HG02938 (cell line): ENCODE data around the gene CFAP46.
"Not testable (repeated sequence)": the region's sequence is repeated elsewhere in the genome, so short reads cannot be mapped to it uniquely, and the experiment has no call there.

ENCODE experiments used
- ATAC-seq: cut with Tn5 transposase; IDR thresholded peaks from one replicate; pipeline ENCODE4 v1.9.1; 2021; ENCODE audit warnings: mild to moderate bottlenecking, moderate library complexity; ENCODE audit not compliant: unreplicated experiment

The CFAP46 gene

DNA sequence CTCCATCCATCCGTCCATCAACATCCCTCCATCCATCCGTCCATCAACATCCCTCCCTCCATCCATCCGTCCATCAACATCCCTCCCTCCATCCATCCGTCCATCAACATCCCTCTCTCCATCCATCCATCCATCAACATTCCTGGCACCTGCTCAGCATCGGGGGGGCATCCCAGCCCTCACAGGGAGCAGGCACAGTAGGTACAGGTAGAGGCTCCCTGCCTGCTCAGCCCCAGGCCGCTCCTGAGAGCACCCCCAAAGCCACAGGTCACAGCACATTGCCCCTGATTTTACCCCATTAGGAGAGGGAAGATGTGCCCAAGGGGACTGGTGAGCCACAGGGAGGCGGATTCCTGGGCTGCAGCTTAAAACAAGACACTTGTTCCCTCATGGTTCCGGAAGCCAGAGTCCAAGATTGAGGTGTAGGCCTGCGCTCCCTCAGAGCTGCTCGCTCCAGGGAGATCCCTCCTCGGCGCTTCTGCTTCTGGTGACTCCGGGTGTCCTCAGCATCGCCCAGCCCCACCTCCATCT is 21.1 kb upstream of the CFAP46 start:
- no peak for ATAC-seq

DNA sequence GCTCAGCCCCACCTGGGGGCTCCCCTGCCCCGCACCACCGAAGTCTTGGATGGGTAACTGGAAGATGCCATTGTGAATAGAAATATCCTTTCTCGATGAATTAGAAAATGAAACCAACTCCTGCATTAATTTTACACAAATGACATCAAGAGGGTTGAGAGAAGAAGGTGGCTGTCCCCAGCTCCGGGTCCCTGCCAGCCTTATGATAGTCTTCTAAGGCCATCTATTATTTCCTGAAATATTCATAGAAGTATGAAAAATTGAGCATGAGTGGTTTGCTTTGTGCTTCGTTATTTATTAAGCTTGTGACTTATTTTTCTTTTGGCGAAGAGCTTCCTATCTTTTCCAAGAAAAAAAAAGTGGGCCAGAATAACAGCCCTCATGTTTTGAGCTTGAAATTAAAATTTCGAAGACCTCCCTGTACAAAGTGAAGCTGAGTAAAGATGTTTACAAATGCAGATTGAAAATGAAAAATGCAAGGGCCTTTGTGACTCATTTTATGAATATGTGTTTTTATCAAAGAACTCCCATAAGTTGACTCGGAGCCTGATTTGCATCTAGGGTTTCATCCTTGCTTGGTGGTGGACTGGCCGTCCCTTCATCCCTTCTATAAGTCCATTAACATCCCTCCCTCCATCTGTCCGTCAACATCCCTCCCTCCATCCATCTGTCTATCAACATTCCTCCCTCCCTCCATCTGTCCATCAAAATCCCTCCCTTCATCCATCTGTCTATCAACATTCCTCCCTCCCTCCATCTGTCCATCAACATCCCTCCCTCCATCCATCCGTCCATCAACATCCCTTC is 20.5 kb upstream of the CFAP46 start:
- ATAC-seq, result peak; percentile 56

DNA sequence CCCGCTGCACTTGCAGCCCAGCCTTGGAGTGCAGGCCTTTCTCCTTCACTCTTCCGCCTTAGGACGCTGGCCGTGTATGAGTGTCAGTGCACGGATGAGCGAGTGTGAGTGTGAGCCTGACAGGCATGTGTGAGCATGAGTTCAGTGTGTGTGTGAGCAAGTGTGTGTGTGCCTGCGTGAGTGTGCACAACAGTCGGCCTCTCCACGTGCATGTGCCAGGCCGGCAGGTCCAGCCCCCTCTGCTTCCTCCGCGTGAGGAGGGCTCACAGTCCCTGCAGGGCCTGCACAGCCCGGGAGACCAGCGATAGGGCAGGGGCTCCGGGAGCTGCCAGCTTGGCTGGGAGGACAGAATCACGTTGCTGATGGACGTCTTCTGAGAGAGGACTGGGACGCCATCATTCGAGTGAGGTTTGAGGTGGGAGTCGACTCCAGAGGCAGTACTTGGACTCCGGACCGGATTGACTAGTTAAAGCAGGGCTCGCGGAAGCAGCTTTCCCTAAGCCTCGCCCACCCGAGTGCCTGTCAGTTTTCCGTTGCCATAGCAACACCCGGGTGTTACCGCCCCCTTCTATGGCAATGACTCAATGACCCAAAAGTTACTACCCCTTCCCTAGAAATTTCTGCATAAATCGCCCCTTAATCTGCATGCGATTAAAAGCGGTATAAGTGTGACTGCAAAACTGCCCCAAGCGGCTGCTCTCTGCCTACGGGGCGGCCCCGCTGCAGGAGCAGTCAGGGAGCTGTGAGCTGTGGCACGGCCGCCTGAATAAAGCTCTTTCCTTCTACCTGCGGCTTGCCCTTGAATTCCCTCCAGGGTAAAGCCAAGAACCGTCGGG is 19.6 kb upstream of the CFAP46 start:
- ATAC-seq, result peak; percentile 60

DNA sequence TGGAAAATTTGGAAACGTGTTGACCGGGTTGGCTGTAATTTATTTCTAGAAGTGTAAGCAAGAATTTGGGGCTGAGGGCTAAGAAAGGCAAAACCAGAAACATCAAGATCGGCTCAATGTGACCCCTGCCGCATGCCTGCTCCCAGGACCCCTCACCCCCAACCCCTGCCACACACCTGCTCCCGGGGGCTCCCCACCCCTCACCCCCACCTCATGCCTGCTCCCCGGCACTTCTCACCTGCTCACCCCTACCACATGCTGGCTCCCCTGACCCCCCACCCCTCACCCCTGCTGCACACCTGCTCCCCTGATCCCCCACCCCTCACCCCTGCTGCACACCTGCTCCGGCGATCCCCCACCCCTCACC is 19.0 kb upstream of the CFAP46 start:
- ATAC-seq, result no peak

DNA sequence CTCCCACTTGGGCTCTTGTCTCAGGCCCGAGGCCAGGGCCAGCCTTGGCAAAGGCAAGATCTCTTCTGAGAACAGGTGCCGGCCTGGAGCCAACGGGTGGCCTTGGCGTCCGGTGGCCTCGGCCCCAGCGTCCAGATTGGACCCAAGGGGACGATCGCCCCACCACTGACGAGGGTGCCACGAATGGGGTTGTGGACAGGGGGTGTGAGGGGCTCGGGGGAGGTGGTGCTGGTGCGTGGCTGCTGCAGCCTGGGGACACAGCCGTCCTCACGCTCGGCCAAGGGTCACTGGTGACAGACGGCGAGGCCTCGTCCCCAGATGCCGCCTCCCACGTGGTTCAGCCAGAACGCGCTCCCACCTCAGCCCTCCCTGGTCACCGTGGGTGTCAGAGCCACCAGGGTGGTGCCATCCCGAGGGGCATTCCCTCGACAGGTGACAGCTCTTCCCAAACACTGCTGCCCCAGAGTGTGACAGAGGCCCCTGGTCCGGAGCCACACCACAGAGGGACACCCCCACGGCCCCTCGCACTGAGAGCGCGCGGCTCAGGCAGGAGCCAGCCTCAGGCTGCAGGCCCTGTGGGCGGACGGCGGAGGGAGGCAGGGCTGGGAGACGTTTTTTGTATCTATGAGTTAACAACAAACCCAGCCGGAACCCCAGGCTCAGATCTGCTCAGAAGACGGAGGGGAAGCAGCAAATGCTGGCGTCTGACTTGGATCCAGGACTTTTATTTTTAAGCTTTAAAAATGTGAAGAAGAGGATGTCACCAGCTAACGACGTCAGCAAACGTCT is 18.5 kb upstream of the CFAP46 start:
- no peak for ATAC-seq

DNA sequence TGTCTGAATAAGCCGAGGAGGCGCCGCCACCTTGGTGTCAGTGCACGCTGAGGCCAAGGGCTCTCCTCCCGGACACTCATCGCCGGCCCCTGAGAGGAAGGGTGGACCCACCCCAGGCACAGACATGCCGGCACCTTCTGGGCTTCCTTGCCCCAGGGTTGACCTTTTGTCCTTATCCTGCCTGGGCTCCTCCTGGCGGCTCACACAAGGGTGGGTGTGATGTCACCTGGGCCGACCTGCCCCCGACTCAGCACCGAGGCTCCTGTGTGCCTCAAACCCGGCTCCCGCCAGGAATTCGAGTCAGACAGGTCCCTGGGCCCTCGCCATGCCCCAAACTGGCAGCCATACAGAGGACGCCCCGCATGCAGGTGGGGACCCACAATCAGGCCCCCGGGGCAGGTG is 17.7 kb upstream of the CFAP46 start:
- ATAC-seq, result no peak

DNA sequence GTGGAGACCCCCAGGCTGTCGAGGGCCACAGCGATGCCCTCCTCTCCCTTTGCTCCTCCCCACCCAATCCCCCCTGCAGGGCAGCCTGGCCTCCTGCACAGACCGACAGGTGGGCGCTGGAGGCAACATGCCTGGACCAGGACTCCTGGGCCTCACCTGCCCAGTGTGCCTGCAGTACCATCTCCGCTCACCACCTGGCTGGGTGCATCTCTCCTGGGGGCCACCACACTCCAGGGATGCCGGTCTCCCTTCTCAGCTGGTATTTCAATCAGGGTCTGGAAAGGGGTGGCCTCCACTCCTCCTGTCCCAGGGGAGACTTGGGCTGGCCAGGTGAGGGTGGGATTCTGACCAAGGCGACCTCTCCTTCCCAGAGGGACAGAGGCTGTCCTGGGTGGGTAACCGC is 17.2 kb upstream of the CFAP46 start:
- ATAC-seq, result no peak

DNA sequence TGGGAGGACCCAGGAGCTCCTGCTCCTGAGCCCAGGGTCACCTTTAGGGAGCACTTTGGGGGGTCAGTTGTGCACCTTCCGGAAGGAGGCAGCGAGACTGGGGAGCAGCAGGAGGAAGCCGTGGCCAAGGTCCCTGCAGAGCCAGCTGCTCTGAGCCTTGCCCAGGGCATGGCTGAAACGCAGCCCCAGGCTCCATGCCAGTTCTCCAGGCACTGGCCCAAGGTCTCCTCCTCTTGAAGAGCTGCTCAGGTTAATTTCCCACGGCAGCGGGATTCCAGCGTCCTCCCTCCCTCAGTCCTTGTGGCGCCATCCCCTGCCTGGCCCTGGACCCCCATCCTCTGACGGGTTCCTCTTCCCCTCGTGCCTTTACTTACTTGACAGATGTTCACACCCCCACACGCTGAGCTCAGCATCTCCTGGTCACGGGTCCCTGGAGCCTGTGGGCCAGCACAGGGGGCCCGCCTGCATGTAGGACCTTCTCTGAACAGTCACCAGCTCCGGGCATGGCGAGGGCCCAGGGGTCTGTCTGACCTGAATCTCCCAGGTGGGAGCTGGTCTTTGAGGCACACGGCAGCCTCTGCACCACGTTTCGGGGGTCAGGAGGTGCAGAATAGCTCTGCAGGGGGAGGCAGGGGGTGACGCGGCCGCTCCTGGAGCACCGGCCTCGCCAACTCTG is 16.7 kb upstream of the CFAP46 start:
- ATAC-seq, result no peak

DNA sequence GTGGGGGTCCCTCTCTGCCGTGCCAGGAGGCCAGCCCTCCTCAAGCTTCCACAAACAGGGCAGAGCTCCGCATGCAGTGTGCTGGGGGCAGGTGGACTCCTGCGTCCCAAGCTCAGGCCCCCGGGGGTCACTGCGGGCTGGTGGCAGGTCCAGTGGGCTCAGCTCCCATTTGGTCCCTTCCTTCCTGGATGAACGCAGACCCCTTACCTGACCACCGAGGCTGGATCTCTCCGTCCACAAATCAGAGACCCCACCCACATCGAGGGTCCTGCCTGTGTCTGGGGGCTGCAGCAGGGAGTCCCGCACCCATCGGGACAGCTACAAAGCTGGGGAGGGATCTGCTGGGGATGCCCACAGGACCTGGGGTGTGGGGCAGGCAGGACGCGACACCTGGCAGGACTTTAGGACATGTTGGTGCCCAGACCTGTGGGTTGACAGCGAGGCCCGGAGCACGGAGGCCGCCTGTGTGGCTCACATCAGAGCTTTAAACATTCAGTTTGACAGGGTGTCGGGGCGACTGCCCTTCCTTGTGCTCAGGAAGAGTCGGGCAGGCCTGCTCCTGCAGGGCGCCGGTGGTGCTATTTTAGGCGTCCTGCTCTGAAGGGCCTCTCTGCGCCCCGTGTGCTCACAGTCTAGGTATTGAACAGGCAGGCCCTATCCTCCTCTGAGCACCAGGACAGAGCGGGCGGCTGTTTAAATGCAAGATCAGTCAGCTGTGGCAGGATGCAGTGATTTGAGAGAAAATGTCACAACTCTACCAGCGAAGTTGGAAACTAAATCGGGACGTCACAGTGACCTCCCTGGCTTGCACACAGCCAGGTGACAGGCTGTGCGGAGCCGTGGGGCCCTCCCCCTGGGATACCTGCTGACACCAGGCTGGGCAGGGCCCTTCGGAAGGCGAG is 15.9 kb upstream of the CFAP46 start:
- ATAC-seq, result no peak

DNA sequence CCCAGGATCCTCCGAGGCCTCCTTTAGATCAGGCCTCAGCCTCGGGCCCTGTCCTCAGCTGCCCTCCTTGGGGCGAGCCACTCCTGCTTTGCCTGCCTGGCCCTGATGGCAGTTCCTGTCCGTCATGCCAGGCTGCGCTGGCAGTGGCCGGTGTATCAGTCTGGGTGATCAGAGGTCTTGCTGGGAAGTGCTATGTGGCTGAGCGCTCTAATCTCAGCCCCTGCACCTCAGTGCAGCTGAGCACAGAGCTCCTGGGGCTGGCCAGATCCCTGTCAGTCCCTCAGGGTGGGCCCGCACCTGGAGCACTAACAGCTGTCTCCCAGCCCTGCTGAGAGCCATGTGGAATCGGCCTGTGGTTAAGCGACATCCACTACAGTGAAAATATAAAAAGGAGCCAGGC is 14.8 kb upstream of the CFAP46 start:
- no peak for ATAC-seq

DNA sequence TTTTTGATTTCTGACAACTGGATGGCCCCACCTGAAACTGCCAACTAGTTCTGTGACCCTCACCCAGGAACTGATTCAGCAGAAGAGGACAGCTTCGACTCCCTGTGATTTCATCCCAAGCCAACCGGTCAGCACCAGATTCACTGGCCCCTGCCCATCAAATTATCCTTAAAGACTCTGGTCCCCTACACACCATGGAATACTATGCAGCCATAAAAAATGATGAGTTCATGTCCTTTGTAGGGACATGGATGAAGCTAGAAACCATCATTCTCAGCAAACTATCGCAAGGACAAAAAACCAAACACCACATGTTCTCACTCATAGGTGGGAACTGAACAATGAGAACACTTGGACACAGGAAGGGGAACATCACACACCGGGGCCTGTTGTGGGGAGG is 13.9 kb upstream of the CFAP46 start:
- ATAC-seq, result not testable (repeated sequence)

DNA sequence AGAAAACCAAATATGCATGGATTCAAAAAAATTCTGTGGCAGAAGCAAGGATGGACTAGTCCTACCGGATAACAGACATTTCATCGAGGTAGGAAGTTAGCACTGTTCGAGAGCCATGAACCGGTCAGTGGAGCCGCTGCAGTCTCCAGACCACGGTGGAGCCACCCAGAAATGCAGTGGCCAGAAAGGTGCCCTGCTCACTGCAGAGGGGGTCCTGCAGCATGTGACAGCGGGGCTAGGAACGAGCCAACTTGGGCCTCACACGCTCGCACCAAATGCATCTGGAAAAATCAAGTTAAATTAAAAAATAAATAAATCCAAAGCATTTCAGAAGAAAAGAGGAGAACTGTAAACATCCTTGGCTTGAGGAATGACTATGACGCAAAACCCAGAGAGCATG is 13.1 kb upstream of the CFAP46 start:
- no peak for ATAC-seq

DNA sequence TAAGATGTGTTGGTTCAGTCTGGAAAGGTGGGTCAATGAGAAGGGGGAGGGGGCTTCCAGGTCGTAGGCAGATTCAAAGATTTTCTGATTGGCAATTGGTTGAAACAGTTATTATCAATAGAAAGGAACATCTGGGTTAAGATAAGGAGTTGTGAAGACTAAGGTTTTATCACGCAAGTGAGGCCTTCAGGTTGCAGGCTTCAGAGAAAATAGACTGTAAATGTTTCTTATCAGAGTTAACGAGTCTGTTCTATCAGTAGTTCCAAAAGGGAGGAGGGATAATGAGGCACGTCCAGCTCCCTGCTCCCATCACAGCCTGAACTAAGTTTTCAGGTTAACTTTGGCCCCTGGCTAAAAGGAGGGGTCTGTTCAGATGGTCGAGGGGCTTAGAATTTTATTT is 11.1 kb upstream of the CFAP46 start:
- no peak for ATAC-seq

DNA sequence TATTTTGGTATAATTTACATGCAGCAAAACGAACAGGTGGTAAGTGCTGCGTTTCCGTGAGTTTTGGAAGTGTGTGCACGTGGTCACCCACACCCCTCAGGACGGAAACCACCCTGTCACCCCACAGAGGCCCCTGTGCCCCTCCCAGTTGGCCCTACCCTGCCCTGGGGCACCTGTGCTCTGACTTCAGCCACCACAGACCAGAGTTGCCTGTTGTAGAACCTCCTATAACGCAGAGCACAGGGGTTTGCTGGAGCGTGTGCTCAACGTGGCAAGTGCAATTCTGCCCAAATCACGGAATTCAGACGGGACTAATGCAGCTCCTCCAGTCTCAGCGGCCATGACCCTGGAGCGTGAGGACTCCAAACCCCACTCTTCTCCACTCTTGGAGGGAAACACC is 9.6 kb upstream of the CFAP46 start:
- no peak for ATAC-seq

DNA sequence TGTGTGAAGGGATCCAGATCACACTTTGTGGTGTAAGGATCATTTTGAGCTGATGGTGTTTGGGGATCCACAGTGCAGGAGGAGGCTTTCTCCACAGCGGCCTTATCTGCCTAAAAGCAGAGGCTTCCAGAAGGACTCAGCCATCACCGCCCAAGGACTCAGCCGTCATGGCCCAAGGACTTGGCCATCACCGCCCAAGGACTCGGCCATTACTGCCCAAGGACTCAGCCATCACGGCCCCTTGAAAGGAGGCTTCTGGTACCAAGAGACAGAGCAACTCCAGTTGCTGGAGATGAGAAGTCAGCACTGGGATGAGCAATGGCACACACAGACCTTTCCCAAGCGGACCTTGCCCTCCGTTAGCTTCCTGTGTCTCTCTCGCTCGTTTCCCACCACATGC is 6.0 kb upstream of the CFAP46 start:
- ATAC-seq, result no peak

DNA sequence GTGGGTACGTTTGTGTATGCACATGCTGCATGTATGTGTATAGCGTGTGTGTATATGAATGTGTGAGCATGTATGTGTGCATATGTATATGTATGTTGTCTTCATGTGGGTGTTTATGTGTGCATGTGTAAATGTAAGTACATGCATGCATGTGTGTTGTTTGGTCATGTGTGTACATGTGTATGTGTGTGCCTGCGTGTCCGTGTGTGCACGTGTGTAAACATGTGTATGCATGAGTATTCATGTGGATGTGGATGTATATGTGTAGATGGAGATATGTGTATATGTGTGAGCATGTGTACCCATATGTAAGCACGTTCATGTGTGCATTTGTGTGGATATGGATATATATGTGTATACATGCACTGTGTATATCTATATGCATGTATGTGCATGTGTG is 5.5 kb upstream of the CFAP46 start:
- ATAC-seq, result no peak

DNA sequence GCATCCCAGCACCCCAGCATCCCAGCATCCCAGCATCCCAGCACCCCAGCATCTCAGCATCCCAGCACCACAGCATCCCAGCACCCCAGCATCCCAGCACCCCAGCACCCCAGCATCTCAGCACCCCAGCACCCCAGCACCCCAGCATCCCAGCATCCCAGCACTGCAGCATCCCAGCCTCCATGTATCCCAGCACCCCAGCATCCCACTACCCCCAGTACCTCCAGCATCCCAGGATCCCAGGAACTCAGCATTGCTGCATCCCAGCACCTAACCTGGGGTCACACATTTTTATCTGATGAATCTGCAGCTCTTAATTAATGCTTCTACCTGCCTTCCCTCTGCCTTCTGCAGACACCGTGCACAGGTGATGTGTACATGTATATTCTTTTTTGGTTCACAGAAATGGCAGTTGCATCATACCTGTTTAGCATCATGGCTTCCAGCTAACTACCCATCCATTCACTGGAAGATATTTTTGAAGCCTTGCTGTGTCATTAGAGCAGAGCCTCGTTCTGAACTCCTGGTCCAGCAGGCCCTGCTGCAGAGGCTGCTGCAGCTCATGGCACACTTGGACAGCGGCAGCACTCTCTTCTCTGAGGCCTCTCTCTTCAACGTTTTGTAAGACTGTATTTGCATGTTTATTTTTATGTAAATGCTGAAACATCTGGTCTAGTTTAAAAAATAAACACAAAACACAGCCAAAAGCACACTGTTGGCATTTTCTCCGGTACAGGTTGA is 4.6 kb upstream of the CFAP46 start:
- no peak for ATAC-seq

DNA sequence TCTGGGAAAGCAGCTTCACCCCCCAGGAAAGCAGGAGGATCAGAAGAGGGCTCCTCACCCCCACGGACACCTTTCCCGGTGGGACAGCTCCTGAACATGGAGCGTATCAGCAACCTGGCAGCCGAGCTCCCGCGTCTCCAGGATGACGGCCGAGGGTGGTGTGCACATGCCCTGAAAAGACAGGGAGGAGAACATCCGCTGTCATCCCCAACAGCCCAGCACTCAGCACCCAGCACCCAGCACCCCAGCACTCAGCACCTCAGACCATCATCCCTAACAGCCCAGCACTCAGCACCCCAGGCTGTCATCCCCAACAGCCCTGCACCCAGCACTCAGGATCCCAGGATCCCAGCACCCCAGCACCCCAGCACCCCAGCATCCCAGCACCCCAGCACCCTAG is 3.9 kb upstream of the CFAP46 start:
- ATAC-seq, result no peak

DNA sequence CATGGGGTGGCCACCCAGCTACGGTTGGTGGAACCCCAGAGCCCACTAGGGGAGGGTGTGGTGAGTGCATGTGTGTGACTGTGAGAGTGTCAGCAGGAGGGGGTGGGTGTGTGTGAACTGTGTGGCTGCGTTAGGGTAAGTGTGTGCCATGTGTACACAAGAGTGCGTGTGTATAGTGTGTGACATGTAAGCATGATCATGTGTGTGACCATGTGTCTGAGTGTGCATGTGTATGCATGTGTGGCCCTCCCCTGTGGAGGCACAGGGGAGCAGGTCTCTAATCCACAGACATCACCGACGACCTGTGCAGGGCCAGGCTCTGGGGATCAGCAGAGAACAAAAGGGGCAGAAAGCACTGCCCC is 3.5 kb upstream of the CFAP46 start:
- no peak for ATAC-seq
